Neural progenitor cell (in vitro differentiated cells): ENCODE data around the gene ADAMTS19.

Source experiments
- CTCF ChIP-seq: fragments of 200-600 bp; sonication (generic); IDR thresholded peaks from 2 replicates; pipeline ENCODE4 v1.5.1; 2017; ENCODE audit warnings: antibody characterized with exemption, mild to moderate bottlenecking
- EZH2 ChIP-seq: fragments of 200-600 bp; sonication (generic); IDR thresholded peaks from 2 replicates; pipeline ENCODE4 v1.6.1; 2017; ENCODE audit warnings: antibody characterized with exemption, mild to moderate bottlenecking, moderate library complexity
- EZH2phosphoT487 ChIP-seq: fragments of 200-600 bp; sonication (generic); IDR thresholded peaks from 2 replicates; pipeline ENCODE4 v1.6.1; 2017; ENCODE audit warnings: antibody characterized with exemption

GRCh38 chr5:129412721-129413120, 47.4 kb upstream of the ADAMTS19 start:
- TF ChIP-seq EZH2, result no peak
- no peak for TF ChIP-seq CTCF
- no peak for TF ChIP-seq EZH2phosphoT487
